Uterus (tissue), 2 donors: ENCODE measurements around the gene STMN1.

ENCODE experiments used
- POLR2A ChIP-seq, 2 donors: fragments of 450-650 bp; IDR thresholded peaks; one replicate each; pipeline ENCODE4 v1.6.1; 2016; ENCODE audit warnings: antibody characterized with exemption in 2 of 2, mild to moderate bottlenecking in 1 of 2, moderate library complexity in 1 of 2
- TF ChIP-seq, protein P1 (sequence below), 4 experiments: fragments of 200-600 bp in 2 of 4; fragments of 450-650 bp in 2 of 4; sonication (generic) in 2 of 4; IDR thresholded peaks; one replicate each; pipeline ENCODE4 v1.5.1; 2016 to 2019; ENCODE audit warnings: antibody characterized with exemption in 4 of 4, mild to moderate bottlenecking in 2 of 4, moderate library complexity in 1 of 4

DNA sequence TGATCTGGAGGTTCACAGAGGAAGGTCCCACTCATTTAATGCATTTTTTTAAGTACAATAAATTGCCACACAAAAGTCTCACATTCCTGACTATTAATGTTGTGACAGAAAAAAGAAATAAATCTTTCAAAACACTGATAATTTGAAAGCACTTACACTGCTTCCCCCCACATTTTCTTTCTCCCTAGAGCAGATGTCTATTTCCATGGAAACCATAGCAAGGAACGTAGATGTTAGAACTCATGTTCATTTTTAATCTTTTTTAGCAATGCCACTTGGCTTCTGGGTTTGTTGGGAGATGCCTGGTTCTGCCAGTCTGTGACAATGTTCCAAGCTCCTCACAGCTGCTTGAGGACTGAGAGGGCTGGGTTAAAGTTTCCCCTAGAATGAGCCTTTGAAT lies 1.9 kb upstream of the STMN1 start:
- TF ChIP-seq, protein P1, sequence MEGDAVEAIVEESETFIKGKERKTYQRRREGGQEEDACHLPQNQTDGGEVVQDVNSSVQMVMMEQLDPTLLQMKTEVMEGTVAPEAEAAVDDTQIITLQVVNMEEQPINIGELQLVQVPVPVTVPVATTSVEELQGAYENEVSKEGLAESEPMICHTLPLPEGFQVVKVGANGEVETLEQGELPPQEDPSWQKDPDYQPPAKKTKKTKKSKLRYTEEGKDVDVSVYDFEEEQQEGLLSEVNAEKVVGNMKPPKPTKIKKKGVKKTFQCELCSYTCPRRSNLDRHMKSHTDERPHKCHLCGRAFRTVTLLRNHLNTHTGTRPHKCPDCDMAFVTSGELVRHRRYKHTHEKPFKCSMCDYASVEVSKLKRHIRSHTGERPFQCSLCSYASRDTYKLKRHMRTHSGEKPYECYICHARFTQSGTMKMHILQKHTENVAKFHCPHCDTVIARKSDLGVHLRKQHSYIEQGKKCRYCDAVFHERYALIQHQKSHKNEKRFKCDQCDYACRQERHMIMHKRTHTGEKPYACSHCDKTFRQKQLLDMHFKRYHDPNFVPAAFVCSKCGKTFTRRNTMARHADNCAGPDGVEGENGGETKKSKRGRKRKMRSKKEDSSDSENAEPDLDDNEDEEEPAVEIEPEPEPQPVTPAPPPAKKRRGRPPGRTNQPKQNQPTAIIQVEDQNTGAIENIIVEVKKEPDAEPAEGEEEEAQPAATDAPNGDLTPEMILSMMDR (IDR thresholded peaks at IDR 0.05) = no peak
- no peak for TF ChIP-seq POLR2A (IDR thresholded peaks at IDR 0.05)
